Prostate gland (tissue), 2 donors: ENCODE data around the gene GRAMD1A.

Experiments used
- POLR2AphosphoS5 ChIP-seq: sonication (generic); formaldehyde crosslinking; IDR thresholded peaks from one replicate; pipeline ENCODE4 v1.6.1; 2017; ENCODE audit warnings: antibody characterized with exemption
- TF ChIP-seq, protein P1 (sequence below), 4 experiments: fragments of 200-600 bp in 2 of 4; fragments of 450-650 bp in 2 of 4; sonication (generic) in 2 of 4; IDR thresholded peaks; 1 replicate in 3 of 4; 2 replicates in 1 of 4; pipeline ENCODE4 v1.5.1; 2016 to 2019; ENCODE audit warnings: antibody characterized with exemption in 4 of 4, mild to moderate bottlenecking in 2 of 4, moderate library complexity in 2 of 4

GRCh38 chr19:35076026-35076370 lies 75.9 kb downstream of the GRAMD1A start:
- TF ChIP-seq, protein P1, sequence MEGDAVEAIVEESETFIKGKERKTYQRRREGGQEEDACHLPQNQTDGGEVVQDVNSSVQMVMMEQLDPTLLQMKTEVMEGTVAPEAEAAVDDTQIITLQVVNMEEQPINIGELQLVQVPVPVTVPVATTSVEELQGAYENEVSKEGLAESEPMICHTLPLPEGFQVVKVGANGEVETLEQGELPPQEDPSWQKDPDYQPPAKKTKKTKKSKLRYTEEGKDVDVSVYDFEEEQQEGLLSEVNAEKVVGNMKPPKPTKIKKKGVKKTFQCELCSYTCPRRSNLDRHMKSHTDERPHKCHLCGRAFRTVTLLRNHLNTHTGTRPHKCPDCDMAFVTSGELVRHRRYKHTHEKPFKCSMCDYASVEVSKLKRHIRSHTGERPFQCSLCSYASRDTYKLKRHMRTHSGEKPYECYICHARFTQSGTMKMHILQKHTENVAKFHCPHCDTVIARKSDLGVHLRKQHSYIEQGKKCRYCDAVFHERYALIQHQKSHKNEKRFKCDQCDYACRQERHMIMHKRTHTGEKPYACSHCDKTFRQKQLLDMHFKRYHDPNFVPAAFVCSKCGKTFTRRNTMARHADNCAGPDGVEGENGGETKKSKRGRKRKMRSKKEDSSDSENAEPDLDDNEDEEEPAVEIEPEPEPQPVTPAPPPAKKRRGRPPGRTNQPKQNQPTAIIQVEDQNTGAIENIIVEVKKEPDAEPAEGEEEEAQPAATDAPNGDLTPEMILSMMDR (IDR thresholded peaks at IDR 0.05) = no peak
- TF ChIP-seq POLR2AphosphoS5 = no peak
